Measurements from ENCODE around the gene USP25. TPM values are rescaled to one million over a fixed set of nuclear protein-coding genes. Genes with fewer than 3 reads are reported as not detected.

Gene USP25
- total RNA-seq, result 10 to 100 TPM; 33.5 to 85.8 (median 53.2) TPM

GRCh38 chr21:15729674-15730483, at the start of gene USP25:
USP25 (plus strand) TSS chr21:15729982; CDS start chr21:15730394, 412 bp downstream.
- TF ChIP-seq, protein P1, sequence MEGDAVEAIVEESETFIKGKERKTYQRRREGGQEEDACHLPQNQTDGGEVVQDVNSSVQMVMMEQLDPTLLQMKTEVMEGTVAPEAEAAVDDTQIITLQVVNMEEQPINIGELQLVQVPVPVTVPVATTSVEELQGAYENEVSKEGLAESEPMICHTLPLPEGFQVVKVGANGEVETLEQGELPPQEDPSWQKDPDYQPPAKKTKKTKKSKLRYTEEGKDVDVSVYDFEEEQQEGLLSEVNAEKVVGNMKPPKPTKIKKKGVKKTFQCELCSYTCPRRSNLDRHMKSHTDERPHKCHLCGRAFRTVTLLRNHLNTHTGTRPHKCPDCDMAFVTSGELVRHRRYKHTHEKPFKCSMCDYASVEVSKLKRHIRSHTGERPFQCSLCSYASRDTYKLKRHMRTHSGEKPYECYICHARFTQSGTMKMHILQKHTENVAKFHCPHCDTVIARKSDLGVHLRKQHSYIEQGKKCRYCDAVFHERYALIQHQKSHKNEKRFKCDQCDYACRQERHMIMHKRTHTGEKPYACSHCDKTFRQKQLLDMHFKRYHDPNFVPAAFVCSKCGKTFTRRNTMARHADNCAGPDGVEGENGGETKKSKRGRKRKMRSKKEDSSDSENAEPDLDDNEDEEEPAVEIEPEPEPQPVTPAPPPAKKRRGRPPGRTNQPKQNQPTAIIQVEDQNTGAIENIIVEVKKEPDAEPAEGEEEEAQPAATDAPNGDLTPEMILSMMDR (IDR thresholded peaks at IDR 0.05), result peak in 3 of 6 experiments; percentile 31 to 67 (median 34)
- peak; percentile 78 to 79 for TF ChIP-seq POLR2A (IDR thresholded peaks at IDR 0.05)
- peak; percentile 92 to 97 (median 97) for DNase-seq
- Histone ChIP-seq H3K27ac (peak within 1 kb of the TSS; percentile 90 to 99 (median 96)), H3K4me1 (peaks cover 0 to 12% (median 2%) of the 10 kb centered on the region in 4 donors), H3K27me3 (no peaks in the 10 kb centered on the region), H3K9me3 (no peaks in the 10 kb centered on the region), H3K4me3 (peak within 1 kb of the TSS; percentile 68 to 90 (median 84)), H3K36me3 (no peaks in the 10 kb centered on the region)

GRCh38 chr21:15682186-15682895, 47.4 kb upstream of the USP25 start:
- H3K4me1 ChIP-seq, result no peaks in the 10 kb centered on the region
- no peak for DNase-seq
- no peaks in the 10 kb centered on the region for H3K27me3 ChIP-seq
- H3K27ac ChIP-seq, result no peak overlapping the region
- TF ChIP-seq, protein P1 (IDR thresholded peaks at IDR 0.05), result no peak
- TF ChIP-seq POLR2A (IDR thresholded peaks at IDR 0.05), result no peak
- H3K9me3 ChIP-seq, result no peaks in the 10 kb centered on the region
- H3K36me3 ChIP-seq, result no peaks in the 10 kb centered on the region
- H3K4me3 ChIP-seq, result no peak overlapping the region

DNA sequence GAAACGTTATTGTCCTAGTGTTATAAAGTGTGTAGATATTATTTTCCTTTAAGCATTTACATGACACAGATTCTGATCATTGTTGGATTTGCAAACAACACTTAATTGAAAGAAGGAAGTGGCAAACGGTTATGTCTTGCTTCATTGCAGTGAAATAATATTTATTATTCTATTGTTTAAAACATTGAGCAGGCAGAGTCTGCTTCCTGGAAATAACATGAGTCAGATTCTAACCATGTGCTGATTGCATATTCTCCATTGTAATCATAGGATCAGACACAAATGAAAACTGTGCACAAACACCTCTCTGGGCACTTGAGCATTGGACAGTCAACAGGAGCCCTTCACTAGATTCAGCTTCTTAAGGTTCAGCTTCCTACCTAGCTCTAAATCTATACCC, 46.8 kb upstream of the USP25 start:
- no peak overlapping the region for H3K4me3 ChIP-seq
- no peaks in the 10 kb centered on the region for H3K9me3 ChIP-seq
- no peaks in the 10 kb centered on the region for H3K36me3 ChIP-seq
- no peak for DNase-seq
- no peak for TF ChIP-seq POLR2A (IDR thresholded peaks at IDR 0.05)
- TF ChIP-seq, protein P1 (IDR thresholded peaks at IDR 0.05), result no peak
- no peak overlapping the region for H3K27ac ChIP-seq
- H3K4me1 ChIP-seq, result no peaks in the 10 kb centered on the region
- H3K27me3 ChIP-seq, result no peaks in the 10 kb centered on the region

DNA sequence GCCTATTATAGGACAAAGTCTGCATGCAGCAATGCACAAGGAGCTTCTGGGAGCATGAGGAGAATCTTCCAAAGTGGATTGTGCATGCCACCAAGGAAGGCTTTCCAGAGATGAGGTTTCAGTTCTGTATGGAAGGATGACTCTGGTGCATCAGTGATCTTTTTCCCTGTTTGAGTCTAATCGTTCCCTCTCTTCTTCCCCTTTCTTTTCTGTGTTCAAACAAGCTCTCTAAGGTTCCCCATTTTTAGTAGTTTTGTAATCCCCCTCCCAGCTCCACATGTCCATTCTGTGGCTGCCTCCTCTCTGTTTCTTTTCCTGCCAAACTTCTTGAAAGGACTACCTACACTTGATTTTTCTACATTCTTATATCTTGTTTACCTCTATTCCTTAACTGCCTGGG, 43.3 kb upstream of the USP25 start:
- Histone ChIP-seq H3K4me3 (no peak overlapping the region), H3K4me1 (no peaks in the 10 kb centered on the region), H3K27me3 (no peaks in the 10 kb centered on the region), H3K9me3 (no peaks in the 10 kb centered on the region), H3K36me3 (no peaks in the 10 kb centered on the region), H3K27ac (no peak overlapping the region)
- DNase-seq, result no peak
- no peak for TF ChIP-seq POLR2A (IDR thresholded peaks at IDR 0.05)
- TF ChIP-seq, protein P1 (IDR thresholded peaks at IDR 0.05), result no peak

DNA sequence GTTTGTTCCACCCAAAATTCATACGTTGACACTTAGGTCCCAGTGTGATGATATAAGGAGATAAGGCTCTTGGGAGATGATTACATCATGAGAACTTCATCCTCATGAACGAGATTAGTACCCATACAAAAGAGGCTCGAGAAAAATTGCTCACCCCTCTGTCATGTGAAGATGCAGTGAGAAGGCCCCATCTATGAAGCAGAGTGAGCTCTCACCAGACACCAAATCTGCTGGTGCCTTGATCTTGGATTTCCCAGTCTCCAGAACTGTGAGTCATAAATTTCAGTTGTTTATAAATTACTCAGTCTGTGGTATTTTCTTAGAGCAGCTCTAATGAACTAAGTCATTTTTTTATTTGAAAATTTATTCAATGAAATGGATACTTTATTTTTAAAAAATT, 42.6 kb upstream of the USP25 start:
- no peak for DNase-seq
- H3K36me3 ChIP-seq, result no peaks in the 10 kb centered on the region
- H3K4me3 ChIP-seq, result no peak overlapping the region
- H3K4me1 ChIP-seq, result no peaks in the 10 kb centered on the region
- TF ChIP-seq, protein P1 (IDR thresholded peaks at IDR 0.05), result no peak
- TF ChIP-seq POLR2A (IDR thresholded peaks at IDR 0.05), result no peak
- no peaks in the 10 kb centered on the region for H3K9me3 ChIP-seq
- no peaks in the 10 kb centered on the region for H3K27me3 ChIP-seq
- H3K27ac ChIP-seq, result no peak overlapping the region
